ENCODE measurements around the gene GPR33.
"Not testable (repeated sequence)": the region's sequence is repeated elsewhere in the genome, so short reads cannot be mapped to it uniquely, and the experiment has no call there.

The GPR33 gene

GRCh38 chr14:31457665-31458659 lies 29.9 kb downstream of the GPR33 start:
- no peak for DNase-seq

DNA sequence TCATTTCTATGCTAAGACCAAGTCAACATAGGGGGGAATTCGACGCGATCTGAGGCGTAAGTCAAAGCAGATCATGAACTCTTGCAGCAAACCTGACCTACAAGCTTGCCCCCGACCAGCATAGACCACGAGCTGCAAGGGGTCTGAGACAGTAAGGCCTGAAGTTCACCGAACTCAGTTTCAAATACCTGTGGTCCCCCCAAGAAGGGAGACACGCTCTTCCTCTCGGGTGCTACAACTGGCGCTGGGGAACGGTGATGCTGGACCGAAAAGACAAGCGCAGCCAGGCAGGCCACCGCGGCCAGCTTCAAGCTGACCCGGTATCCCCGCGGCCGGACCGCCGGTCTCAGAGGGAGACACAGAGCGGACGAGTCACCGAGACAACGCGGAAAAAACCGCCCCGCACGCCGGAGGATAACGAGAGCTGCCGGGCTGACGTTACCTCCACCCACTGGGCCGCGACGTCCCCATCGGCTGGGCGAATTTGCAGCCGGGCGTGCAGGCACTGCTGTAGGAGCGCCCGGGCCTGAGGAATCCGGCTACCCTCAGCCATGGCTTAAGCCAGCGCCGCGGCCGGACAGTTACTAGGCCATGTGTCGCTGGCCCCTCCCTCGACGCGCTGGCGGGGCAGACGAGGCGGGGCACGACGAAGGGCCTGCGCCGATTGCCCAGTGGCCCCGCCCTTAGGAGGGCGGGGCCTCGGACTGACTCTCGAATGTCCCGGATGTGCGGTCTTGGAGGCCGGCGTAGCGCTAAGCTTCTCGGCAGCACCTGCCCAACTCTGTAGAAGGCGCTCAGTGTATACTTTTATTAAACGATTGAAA lies 30.8 kb downstream of the GPR33 start, which contains the start of gene DTD2:
TSS of gene DTD2 (minus strand) at position 666 of the 824 bp plus-strand sequence. CDS start at position 553, 113 bp downstream.
- DNase-seq, result peak; percentile 68

GRCh38 chr14:31449971-31450610 lies 37.7 kb downstream of the GPR33 start:
- DNase-seq, result no peak

DNA sequence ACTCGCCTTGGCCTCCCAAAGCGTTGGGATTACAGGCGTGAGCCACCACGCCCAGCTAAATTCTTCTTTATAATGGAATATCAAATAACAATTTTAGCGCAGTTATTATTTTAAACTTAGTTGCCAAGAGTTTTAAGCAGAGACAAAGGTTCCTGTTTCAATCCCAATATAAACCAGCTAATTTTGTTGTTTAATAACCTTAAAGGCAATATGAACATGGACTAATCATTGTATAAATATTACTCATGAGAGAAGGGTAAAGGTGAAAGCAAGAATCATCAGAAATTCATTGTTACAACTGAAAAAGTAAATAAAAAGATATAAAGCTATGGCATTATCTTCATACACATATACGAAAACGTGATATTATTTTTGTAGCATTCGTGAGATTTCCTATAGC lies 38.7 kb downstream of the GPR33 start:
- no peak for DNase-seq

DNA sequence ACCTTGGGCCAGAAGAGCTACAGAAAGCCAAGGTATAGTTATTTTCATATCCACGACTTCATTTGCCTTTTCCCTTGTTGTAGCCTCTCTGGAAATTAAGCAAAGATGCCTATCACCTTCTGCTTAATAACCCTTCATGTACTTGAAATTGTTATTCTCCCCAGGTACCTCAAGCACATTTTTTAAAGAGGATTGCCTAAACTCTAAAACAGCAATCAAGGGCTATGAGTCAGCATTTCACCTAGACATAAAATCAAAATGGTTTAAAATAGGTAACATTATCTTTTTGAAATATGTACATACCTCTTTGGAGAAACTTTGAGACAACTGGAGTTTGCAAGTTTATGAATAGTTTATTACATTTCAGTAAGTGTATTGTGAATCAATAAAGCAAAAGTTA lies 42.1 kb downstream of the GPR33 start:
- no peak for DNase-seq

DNA sequence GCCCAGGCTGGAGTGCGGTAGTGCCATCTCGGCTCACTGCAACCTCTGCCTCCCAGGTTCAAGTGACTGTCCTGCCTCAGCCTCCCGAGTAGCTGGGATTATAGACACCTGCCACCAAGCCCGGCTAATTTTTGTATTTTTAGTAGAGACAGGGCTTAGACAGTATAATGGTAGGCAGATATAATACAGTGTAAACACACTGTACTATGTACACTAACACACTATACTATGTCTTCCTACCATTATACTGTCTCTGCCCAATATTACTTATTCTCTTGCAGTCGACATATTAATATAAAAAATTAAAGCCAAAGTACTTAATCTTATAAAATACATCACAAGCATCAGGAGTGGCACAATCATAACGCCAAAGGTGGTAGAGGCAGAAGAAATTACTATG lies 45.6 kb downstream of the GPR33 start:
- no peak for DNase-seq

DNA sequence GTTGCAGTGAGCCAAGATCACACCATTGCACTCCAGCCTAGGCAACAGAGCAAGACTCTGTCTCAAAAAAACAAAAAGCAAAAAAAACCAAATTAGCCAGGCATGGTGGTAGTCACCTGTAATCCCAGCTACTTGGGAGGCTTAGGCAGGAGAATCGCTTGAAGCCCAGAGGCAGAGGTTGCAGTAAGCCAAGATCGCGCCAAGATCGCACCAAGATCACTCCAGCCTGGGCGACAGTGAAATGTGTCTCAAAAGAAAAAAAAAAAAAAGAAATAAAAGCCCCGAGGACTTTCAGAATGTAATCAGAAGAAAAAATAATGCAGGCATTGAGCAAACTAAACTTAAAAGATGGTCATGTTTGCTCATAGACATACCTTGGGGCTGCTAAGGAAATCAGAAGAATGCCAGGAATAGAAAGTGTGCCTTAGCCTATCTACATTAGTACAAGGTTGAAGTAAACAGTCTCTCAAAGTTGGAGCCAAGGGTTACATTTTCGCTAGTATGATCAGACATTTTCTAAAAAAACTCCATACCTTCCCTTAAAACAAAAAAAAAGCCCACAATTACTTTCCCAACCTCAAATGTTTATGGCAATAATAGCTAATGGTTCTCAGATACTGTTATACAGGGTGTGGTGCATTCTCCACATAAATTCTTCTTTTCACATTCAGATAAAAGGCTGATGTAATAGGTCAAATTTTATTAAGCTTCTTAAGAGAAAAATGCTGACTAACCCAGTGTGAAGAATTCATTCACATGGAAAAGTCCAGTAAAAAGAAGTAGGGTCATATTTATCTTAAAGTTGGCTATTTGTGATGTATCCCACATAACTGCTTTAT lies 46.3 kb downstream of the GPR33 start:
- DNase-seq, result no peak

- DNase-seq, result no peak
Measured at GRCh38 chr14:31440280-31440679, 47.6 kb downstream of the GPR33 start.

GRCh38 chr14:31439561-31439960 lies 48.3 kb downstream of the GPR33 start:
- no peak for DNase-seq

DNA sequence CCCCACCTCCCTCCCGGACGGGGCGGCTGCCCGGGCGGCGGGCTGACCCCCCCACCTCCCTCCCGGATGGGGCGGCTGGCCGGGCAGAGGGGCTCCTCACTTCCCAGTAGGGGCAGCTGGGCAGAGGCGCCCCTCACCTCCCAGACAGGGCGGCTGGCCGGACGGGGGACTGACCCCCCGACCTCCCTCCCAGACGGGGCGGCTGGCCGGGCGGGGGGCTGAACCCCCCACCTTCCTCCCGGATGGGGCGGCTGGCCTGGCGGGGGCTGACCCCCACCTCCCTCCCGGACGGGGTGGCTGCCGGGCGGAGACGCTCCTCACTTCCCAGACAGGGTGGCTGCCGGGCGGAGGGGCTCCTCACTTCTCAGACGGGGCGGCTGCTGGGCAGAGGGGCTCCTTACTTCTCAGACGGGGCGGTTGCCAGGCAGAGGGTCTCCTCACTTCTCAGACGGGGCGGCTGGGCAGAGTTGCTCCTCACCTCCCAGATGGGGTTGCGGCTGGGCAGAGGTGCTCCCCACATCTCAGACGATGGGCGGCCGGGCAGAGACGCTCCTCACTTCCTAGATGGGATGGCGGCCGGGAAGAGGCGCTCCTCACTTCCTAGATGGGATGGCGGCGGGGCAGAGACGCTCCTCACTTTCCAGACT lies 50.7 kb downstream of the GPR33 start:
- DNase-seq, result not testable (repeated sequence)

DNA sequence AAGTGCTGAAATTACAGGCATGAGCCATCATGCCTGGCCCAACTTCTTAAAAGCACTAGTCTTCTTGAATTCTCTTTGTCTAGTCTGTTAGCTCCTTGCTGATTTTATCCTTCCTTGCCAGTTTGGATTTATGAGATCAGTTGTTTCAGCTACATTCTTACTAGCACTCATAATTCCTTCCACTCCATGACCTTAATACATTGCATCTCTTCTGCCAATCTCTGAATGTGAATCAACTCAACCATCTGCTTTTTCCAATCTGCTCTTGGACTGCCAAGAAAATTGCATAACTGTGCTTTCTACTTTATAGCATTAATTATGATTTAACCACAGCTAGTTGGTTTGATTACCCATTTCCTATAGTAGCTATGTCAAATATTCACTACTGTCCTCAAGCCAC lies 52.6 kb downstream of the GPR33 start:
- no peak for DNase-seq

Data from 8988T (cell line).